Nephron (organoid): ENCODE results near the gene PHACTR1.

ENCODE experiments used
- H3K27ac Mint-ChIP-seq, 3 experiments: 2 replicates each; pipeline ENCODE4 v1.8.0; 2020; ENCODE audit warnings: mixed read lengths in 3 of 3, mild to moderate bottlenecking in 2 of 3, moderate library complexity in 1 of 3
- H3K27me3 Mint-ChIP-seq: 2 replicates; pipeline ENCODE4 v1.8.0; 2021; ENCODE audit warnings: low read depth, mild to moderate bottlenecking, moderate library complexity, mixed read lengths
- H3K36me3 Mint-ChIP-seq: 2 replicates; pipeline ENCODE4 v1.8.0; 2020; ENCODE audit warnings: low read depth, mixed read lengths
- H3K4me1 Mint-ChIP-seq: 2 replicates; pipeline ENCODE4 v1.8.0; 2020; ENCODE audit warnings: mixed read lengths
- H3K4me3 Mint-ChIP-seq, 3 experiments: 2 replicates each; pipeline ENCODE4 v1.8.0; 2020; ENCODE audit warnings: mild to moderate bottlenecking in 3 of 3, mixed read lengths in 3 of 3, moderate library complexity in 2 of 3
- H3K9me3 Mint-ChIP-seq: 2 replicates; pipeline ENCODE4 v1.8.0; 2020; ENCODE audit warnings: mixed read lengths
- CTCF ChIP-seq, 3 experiments: fragments of 200-600 bp; sonication (generic); IDR thresholded peaks; one replicate each; pipeline ENCODE4 v1.5.0; 2021; ENCODE audit warnings: antibody characterized with exemption in 3 of 3; ENCODE audit not compliant: unreplicated experiment in 3 of 3

The PHACTR1 gene

GRCh38 chr6:13163161-13163944 is 446.8 kb downstream of the PHACTR1 start:
- Mint-ChIP-seq H3K4me1 (peaks cover 7% of the 10 kb centered on the region), H3K9me3 (no peaks in the 10 kb centered on the region), H3K4me3 (no peak overlapping the region), H3K27ac (no peak overlapping the region), H3K27me3 (no peaks in the 10 kb centered on the region), H3K36me3 (no peaks in the 10 kb centered on the region)
- no peak for TF ChIP-seq CTCF (IDR thresholded peaks at IDR 0.05; ENCODE audit: unreplicated experiment in 3 of 3)

- Mint-ChIP-seq H3K4me1 (peaks cover 7% of the 10 kb centered on the region), H3K9me3 (no peaks in the 10 kb centered on the region), H3K36me3 (no peaks in the 10 kb centered on the region), H3K4me3 (no peak overlapping the region), H3K27me3 (no peaks in the 10 kb centered on the region), H3K27ac (no peak overlapping the region)
- no peak for TF ChIP-seq CTCF (IDR thresholded peaks at IDR 0.05; ENCODE audit: unreplicated experiment in 3 of 3)
These were observed 447.7 kb downstream of the PHACTR1 start for GRCh38 chr6:13164291-13164690.

- Mint-ChIP-seq H3K27ac (peak overlapping the region in 1 of 3 experiments; percentile 82), H3K27me3 (no peaks in the 10 kb centered on the region)
These were observed 449.1 kb downstream of the PHACTR1 start for GRCh38 chr6:13165502-13166172.

GRCh38 chr6:13166269-13166668 is 449.7 kb downstream of the PHACTR1 start:
- Mint-ChIP-seq H3K4me1 (peaks cover 7% of the 10 kb centered on the region), H3K4me3 (no peak overlapping the region), H3K36me3 (no peaks in the 10 kb centered on the region), H3K9me3 (no peaks in the 10 kb centered on the region), H3K27ac (peak overlapping the region in 1 of 3 experiments; percentile 82), H3K27me3 (no peaks in the 10 kb centered on the region)
- TF ChIP-seq CTCF (IDR thresholded peaks at IDR 0.05; ENCODE audit: unreplicated experiment in 3 of 3): no peak

More at GRCh38 chr6:13165502-13166172, 449.1 kb downstream of the PHACTR1 start:
- Mint-ChIP-seq H3K4me1 (peaks cover 7% of the 10 kb centered on the region), H3K36me3 (no peaks in the 10 kb centered on the region), H3K4me3 (peak overlapping the region in 1 of 3 experiments; percentile 24), H3K9me3 (no peaks in the 10 kb centered on the region)
- TF ChIP-seq CTCF (IDR thresholded peaks at IDR 0.05; ENCODE audit: unreplicated experiment in 3 of 3): no peak

GRCh38 chr6:13166916-13167315 is 450.3 kb downstream of the PHACTR1 start:
- TF ChIP-seq CTCF (IDR thresholded peaks at IDR 0.05; ENCODE audit: unreplicated experiment in 3 of 3): no peak
- Mint-ChIP-seq H3K4me1 (peaks cover 7% of the 10 kb centered on the region), H3K27me3 (no peaks in the 10 kb centered on the region), H3K4me3 (no peak overlapping the region), H3K36me3 (no peaks in the 10 kb centered on the region), H3K9me3 (no peaks in the 10 kb centered on the region), H3K27ac (no peak overlapping the region)
